ENCODE results near the gene PCGF1. TPM values are rescaled to one million over a fixed set of nuclear protein-coding genes. Genes with fewer than 3 reads are reported as not detected.

Gene PCGF1
- total and polyA plus RNA-seq, 4 donors, result 3.3 to 12.5 (median 10.9) TPM

GRCh38 chr2:74458938-74459363, 48.5 kb downstream of the PCGF1 start:
- TF ChIP-seq FOXA1 (IDR thresholded peaks at IDR 0.05), result no peak
- no peak for TF ChIP-seq SP1 (IDR thresholded peaks at IDR 0.05)
- TF ChIP-seq ATF3 (IDR thresholded peaks at IDR 0.05), result no peak
- TF ChIP-seq MAX (IDR thresholded peaks at IDR 0.05), result no peak
- no peak for TF ChIP-seq REST (IDR thresholded peaks at IDR 0.05)
- no peak for TF ChIP-seq FOXA2 (IDR thresholded peaks at IDR 0.05)
- no peak for TF ChIP-seq GABPA (IDR thresholded peaks at IDR 0.05 in 1 of 2, conservative IDR thresholded peaks at IDR 0.05 in 1 of 2)
- no peak for TF ChIP-seq HNF4G (IDR thresholded peaks at IDR 0.05)
- TF ChIP-seq ZBTB33 (IDR thresholded peaks at IDR 0.05), result no peak
- TF ChIP-seq YY1 (IDR thresholded peaks at IDR 0.05), result no peak
- no peak for TF ChIP-seq EGR1 (IDR thresholded peaks at IDR 0.05; ENCODE audit: low read depth in 2 of 2)
- TF ChIP-seq TAF1 (conservative IDR thresholded peaks at IDR 0.05), result no peak
- Histone ChIP-seq H3K4me1 (ENCODE audit: control insufficient read depth in 4 of 4, insufficient read depth in 4 of 4, low read length in 3 of 4) (peaks cover 5 to 41% (median 35%) of the 10 kb centered on the region in 4 donors), H3K27me3 (ENCODE audit: control insufficient read depth in 4 of 4, insufficient read depth in 4 of 4, low read length in 3 of 4) (no peaks in the 10 kb centered on the region), H3K27ac (ENCODE audit: low read depth in 1 of 2, low read length in 2 of 2) (peak overlapping the region; percentile 49 to 55), H3K4me3 (ENCODE audit: low read depth in 1 of 3, low read length in 3 of 3) (peak overlapping the region; percentile 55 to 85 (median 58)), H3K9ac (ENCODE audit: low read depth in 1 of 2, low read length in 2 of 2) (peak overlapping the region in 1 of 2 donors; percentile 52), H3K9me3 (ENCODE audit: control insufficient read depth in 4 of 4, low read length in 3 of 4) (no peaks in the 10 kb centered on the region), H3K36me3 (ENCODE audit: control insufficient read depth in 4 of 4, insufficient read depth in 3 of 4, low read depth in 1 of 4, low read length in 3 of 4) (peaks cover 3 to 19% (median 9%) of the 10 kb centered on the region in 4 donors)
- no peak for DNase-seq (ENCODE audit: low spot score)
- WGBS, result 4% methylated on average over 10 of the region's 10 CpGs

- WGBS, result under 1% methylated on average over 38 of the region's 38 CpGs
- Histone ChIP-seq H3K27me3 (ENCODE audit: control insufficient read depth in 4 of 4, insufficient read depth in 4 of 4, low read length in 3 of 4) (no peaks in the 10 kb centered on the region), H3K4me3 (ENCODE audit: low read depth in 1 of 3, low read length in 3 of 3) (peak within 1 kb of the TSS; percentile 65 to 85 (median 76)), H3K4me1 (ENCODE audit: control insufficient read depth in 4 of 4, insufficient read depth in 4 of 4, low read length in 3 of 4) (peaks cover 5 to 40% (median 34%) of the 10 kb centered on the region in 4 donors), H3K36me3 (ENCODE audit: control insufficient read depth in 4 of 4, insufficient read depth in 3 of 4, low read depth in 1 of 4, low read length in 3 of 4) (peaks cover 3 to 19% (median 8%) of the 10 kb centered on the region in 4 donors), H3K27ac (ENCODE audit: low read depth in 1 of 2, low read length in 2 of 2) (peak within 1 kb of the TSS; percentile 97 to 99), H3K9me3 (ENCODE audit: control insufficient read depth in 4 of 4, low read length in 3 of 4) (no peaks in the 10 kb centered on the region), H3K9ac (ENCODE audit: low read depth in 1 of 2, low read length in 2 of 2) (peak within 1 kb of the TSS; percentile 76 to 90)
- peak; percentile 98 for DNase-seq (ENCODE audit: low spot score)
- TF ChIP-seq SP1 (IDR thresholded peaks at IDR 0.05) (peak; percentile 100), HNF4G (IDR thresholded peaks at IDR 0.05) (no peak), JUND (IDR thresholded peaks at IDR 0.05) (no peak), REST (IDR thresholded peaks at IDR 0.05) (peak; percentile 55), CTCF (IDR thresholded peaks at IDR 0.05; ENCODE audit: low read depth, low read length, missing input control) (no peak), HNF4A (conservative IDR thresholded peaks at IDR 0.05) (peak in 1 of 2 donors; percentile 23), ATF3 (IDR thresholded peaks at IDR 0.05) (no peak), ZBTB33 (IDR thresholded peaks at IDR 0.05) (peak; percentile 27)
Measured at GRCh38 chr2:74458132-74458937, 49.2 kb downstream of the PCGF1 start, which contains the start of gene WBP1. TSS of gene WBP1 (plus strand) at chr2:74458438. CDS start at chr2:74458603, 165 bp downstream.
